GM20431 (cell line): Measurements from ENCODE around the gene MSH3.
"Not testable (repeated sequence)": the region's sequence is repeated elsewhere in the genome, so short reads cannot be mapped to it uniquely, and the experiment has no call there.

Source experiments
- in situ Hi-C: fragments of 300-500 bp; cut with MseI, MboI; formaldehyde crosslinking; loops from one replicate; pipeline ENCODE4 v1.15.0; 2020; ENCODE audit warnings: low sequenced_read_pairs; ENCODE audit not compliant: unreplicated experiment

The MSH3 gene

GRCh38 chr5:80739898-80740297 lies 85.4 kb downstream of the MSH3 start:
- in situ Hi-C loops = no loop called here

GRCh38 chr5:80740488-80740887 lies 86.0 kb downstream of the MSH3 start:
- in situ Hi-C loops = not testable (repeated sequence)

- in situ Hi-C loops = no loop called here
Measured at GRCh38 chr5:80740999-80741398, 86.5 kb downstream of the MSH3 start.

GRCh38 chr5:80744149-80744548 lies 89.7 kb downstream of the MSH3 start:
- in situ Hi-C loops = no loop called here

GRCh38 chr5:80745490-80745889 lies 91.0 kb downstream of the MSH3 start:
- in situ Hi-C loops = no loop called here

GRCh38 chr5:80747922-80748321 lies 93.5 kb downstream of the MSH3 start:
- in situ Hi-C loops = no loop called here

- in situ Hi-C loops = no loop called here
Measured at GRCh38 chr5:80752427-80752826, 98.0 kb downstream of the MSH3 start.

GRCh38 chr5:80753712-80754111 lies 99.3 kb downstream of the MSH3 start:
- in situ Hi-C loops = no loop called here

- in situ Hi-C loops = no loop called here
Measured at GRCh38 chr5:80754900-80755299, 100.4 kb downstream of the MSH3 start.

GRCh38 chr5:80755626-80756025 lies 101.2 kb downstream of the MSH3 start:
- in situ Hi-C loops = no loop called here

- in situ Hi-C loops = no loop called here
Measured at GRCh38 chr5:80756292-80756691, 101.8 kb downstream of the MSH3 start.

- in situ Hi-C loops = no loop called here
Measured at GRCh38 chr5:80757290-80757689, 102.8 kb downstream of the MSH3 start.

- in situ Hi-C loops = no loop called here
Measured at GRCh38 chr5:80759866-80760577, 105.6 kb downstream of the MSH3 start.

- in situ Hi-C loops = no loop called here
Measured at GRCh38 chr5:80760680-80761079, 106.2 kb downstream of the MSH3 start.

GRCh38 chr5:80761176-80761575 lies 106.7 kb downstream of the MSH3 start:
- in situ Hi-C loops = no loop called here

GRCh38 chr5:80761966-80762365 lies 107.5 kb downstream of the MSH3 start:
- in situ Hi-C loops = no loop called here

- in situ Hi-C loops = no loop called here
Measured at GRCh38 chr5:80762573-80762972, 108.1 kb downstream of the MSH3 start.

GRCh38 chr5:80763211-80763610 lies 108.8 kb downstream of the MSH3 start:
- in situ Hi-C loops = no loop called here

- in situ Hi-C loops = no loop called here
Measured at GRCh38 chr5:80763873-80764647, 109.6 kb downstream of the MSH3 start.

GRCh38 chr5:80764786-80765185 lies 110.3 kb downstream of the MSH3 start:
- in situ Hi-C loops = no loop called here
